SK-N-SH treated with all-trans-retinoic acid at 6 μM for 48 hours (cell line): Measurements from ENCODE around the gene TRABD.

ENCODE experiments used
- ATAC-seq: fragments of 200-7000 bp; cut with Tn5 transposase; 3 replicates; pipeline ENCODE4 v1.9.1; 2020; ENCODE audit warnings: mild to moderate bottlenecking, moderate library complexity
- ARNTL ChIP-seq: fragments of 450-650 bp; formaldehyde crosslinking; IDR thresholded peaks from 2 replicates; pipeline ENCODE4 v1.5.0; 2020; ENCODE audit warnings: low read depth, mild to moderate bottlenecking, moderate library complexity, borderline replicate concordance
- BACH2 ChIP-seq: fragments of 250-450 bp; sonication (Bioruptor Pico); IDR thresholded peaks from 2 replicates; pipeline ENCODE4 v1.9.0; 2021; ENCODE audit warnings: mild to moderate bottlenecking, borderline replicate concordance
- CREB5 ChIP-seq: fragments of 250-450 bp; sonication (Bioruptor Pico); IDR thresholded peaks from 2 replicates; pipeline ENCODE4 v1.5.1; 2020; ENCODE audit warnings: low read depth, mild to moderate bottlenecking, moderate library complexity
- CSRNP3 ChIP-seq: fragments of 250-450 bp; sonication (Bioruptor Pico); IDR thresholded peaks from 2 replicates; pipeline ENCODE4 v1.5.1; 2021; ENCODE audit warnings: mild to moderate bottlenecking, moderate library complexity
- ESRRG ChIP-seq: fragments of 250-450 bp; sonication (Bioruptor Pico); IDR thresholded peaks from 2 replicates; pipeline ENCODE4 v1.6.1; 2021; ENCODE audit warnings: mild to moderate bottlenecking
- GLIS3 ChIP-seq: fragments of 250-450 bp; sonication (Bioruptor Pico); IDR thresholded peaks from 2 replicates; pipeline ENCODE4 v1.5.0; 2020; ENCODE audit warnings: mild to moderate bottlenecking, moderate library complexity
- ISL1 ChIP-seq: fragments of 250-450 bp; sonication (Bioruptor Pico); IDR thresholded peaks from 2 replicates; pipeline ENCODE4 v2.1.2; 2022; ENCODE audit warnings: mild to moderate bottlenecking, moderate library complexity
- OSR1 ChIP-seq: fragments of 250-450 bp; sonication (Bioruptor Pico); IDR thresholded peaks from 2 replicates; pipeline ENCODE4 v1.8.0; 2022; ENCODE audit warnings: moderate library complexity, mild to moderate bottlenecking, inconsistent platforms
- PPARA ChIP-seq: fragments of 250-450 bp; sonication (Bioruptor Pico); IDR thresholded peaks from 2 replicates; pipeline ENCODE4 v1.5.0; 2020; ENCODE audit warnings: mild to moderate bottlenecking, borderline replicate concordance
- SNAI2 ChIP-seq: fragments of 250-450 bp; sonication (Bioruptor Pico); IDR thresholded peaks from 2 replicates; pipeline ENCODE4 v1.5.0; 2020; ENCODE audit warnings: mild to moderate bottlenecking, moderate library complexity
- TCF4 ChIP-seq: fragments of 250-450 bp; sonication (Bioruptor Pico); IDR thresholded peaks from 2 replicates; pipeline ENCODE4 v1.8.0; 2021; ENCODE audit warnings: mild to moderate bottlenecking, moderate library complexity, borderline replicate concordance
- TOX ChIP-seq: fragments of 250-450 bp; sonication (Bioruptor Pico); IDR thresholded peaks from 2 replicates; pipeline ENCODE4 v1.8.0; 2021; ENCODE audit warnings: mild to moderate bottlenecking, moderate library complexity, borderline replicate concordance
- ZC3H10 ChIP-seq: fragments of 250-450 bp; sonication (Bioruptor Pico); IDR thresholded peaks from 2 replicates; pipeline ENCODE4 v1.5.1; 2021; ENCODE audit warnings: mild to moderate bottlenecking, moderate library complexity
- ZNF70 ChIP-seq: fragments of 450-650 bp; formaldehyde crosslinking; IDR thresholded peaks from 2 replicates; pipeline ENCODE4 v1.5.0; 2020; ENCODE audit warnings: mild to moderate bottlenecking, moderate library complexity
- ZNF8 ChIP-seq: fragments of 450-650 bp; formaldehyde crosslinking; IDR thresholded peaks from 2 replicates; pipeline ENCODE4 v1.5.0; 2020; ENCODE audit warnings: mild to moderate bottlenecking, moderate library complexity
- TF ChIP-seq, protein P1 (sequence below): fragments of 250-450 bp; sonication (Bioruptor Pico); IDR thresholded peaks from 2 replicates; pipeline ENCODE4 v1.8.0; 2020; ENCODE audit warnings: mild to moderate bottlenecking, moderate library complexity, borderline replicate concordance
- TF ChIP-seq, protein P2 (sequence below): fragments of 250-450 bp; sonication (Bioruptor Pico); IDR thresholded peaks from 2 replicates; pipeline ENCODE4 v1.5.0; 2020; ENCODE audit warnings: mild to moderate bottlenecking, moderate library complexity

TRABD gene

DNA sequence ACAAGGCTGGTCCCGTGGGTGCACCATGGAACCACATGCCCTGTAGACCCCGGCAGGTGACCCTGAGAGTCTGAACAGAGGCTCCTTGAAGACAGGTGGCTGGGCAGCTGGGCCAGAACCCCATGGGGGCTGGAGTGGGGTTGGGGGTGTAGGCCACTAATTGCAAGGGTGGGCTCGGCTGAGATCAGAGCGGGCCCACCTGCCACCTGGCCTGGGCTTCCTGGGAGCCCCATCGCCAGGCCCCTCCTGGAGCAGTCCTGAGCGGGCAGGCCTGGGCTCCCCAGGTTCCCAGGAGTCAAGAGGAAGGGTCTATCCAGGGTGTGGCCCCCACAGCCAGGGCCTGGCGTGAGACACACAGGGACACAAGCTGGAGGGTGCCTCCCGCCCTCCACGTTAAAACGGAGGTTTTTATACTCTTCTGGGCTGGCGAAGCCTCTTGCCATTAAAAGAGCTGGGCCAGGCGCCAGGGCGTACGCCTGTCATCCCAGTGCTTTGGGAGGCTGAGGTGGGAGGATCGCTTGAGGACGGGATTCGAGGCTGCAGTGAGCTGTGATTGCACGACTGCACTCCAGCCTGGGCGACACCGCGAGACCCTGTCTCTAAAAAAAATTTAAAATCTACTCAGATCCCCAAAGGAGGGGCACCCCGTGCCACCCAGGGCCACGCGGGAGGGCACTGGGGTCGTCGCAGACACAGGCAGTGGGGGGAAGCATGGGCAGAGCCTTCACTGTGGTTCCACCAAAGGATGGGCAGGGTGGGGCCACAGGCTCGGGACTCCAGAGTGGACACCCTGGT is 4.8 kb upstream of the TRABD start:
- no peak for ATAC-seq
- TF ChIP-seq ZC3H10 (CRISPR knock-in tag) (no peak), CSRNP3 (no peak), ZNF8 (CRISPR knock-in tag) (no peak), ARNTL (CRISPR knock-in tag) (no peak), CREB5 (no peak), GLIS3 (no peak), BACH2 (CRISPR knock-in tag) (no peak), TOX (CRISPR knock-in tag) (no peak), OSR1 (CRISPR knock-in tag) (no peak), ZNF70 (CRISPR knock-in tag) (no peak), ISL1 (no peak), ESRRG (CRISPR knock-in tag) (no peak), SNAI2 (no peak), PPARA (CRISPR knock-in tag) (no peak)
- TF ChIP-seq, protein P1, sequence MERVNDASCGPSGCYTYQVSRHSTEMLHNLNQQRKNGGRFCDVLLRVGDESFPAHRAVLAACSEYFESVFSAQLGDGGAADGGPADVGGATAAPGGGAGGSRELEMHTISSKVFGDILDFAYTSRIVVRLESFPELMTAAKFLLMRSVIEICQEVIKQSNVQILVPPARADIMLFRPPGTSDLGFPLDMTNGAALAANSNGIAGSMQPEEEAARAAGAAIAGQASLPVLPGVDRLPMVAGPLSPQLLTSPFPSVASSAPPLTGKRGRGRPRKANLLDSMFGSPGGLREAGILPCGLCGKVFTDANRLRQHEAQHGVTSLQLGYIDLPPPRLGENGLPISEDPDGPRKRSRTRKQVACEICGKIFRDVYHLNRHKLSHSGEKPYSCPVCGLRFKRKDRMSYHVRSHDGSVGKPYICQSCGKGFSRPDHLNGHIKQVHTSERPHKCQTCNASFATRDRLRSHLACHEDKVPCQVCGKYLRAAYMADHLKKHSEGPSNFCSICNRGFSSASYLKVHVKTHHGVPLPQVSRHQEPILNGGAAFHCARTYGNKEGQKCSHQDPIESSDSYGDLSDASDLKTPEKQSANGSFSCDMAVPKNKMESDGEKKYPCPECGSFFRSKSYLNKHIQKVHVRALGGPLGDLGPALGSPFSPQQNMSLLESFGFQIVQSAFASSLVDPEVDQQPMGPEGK (CRISPR knock-in tag) = no peak
- TF ChIP-seq, protein P2, sequence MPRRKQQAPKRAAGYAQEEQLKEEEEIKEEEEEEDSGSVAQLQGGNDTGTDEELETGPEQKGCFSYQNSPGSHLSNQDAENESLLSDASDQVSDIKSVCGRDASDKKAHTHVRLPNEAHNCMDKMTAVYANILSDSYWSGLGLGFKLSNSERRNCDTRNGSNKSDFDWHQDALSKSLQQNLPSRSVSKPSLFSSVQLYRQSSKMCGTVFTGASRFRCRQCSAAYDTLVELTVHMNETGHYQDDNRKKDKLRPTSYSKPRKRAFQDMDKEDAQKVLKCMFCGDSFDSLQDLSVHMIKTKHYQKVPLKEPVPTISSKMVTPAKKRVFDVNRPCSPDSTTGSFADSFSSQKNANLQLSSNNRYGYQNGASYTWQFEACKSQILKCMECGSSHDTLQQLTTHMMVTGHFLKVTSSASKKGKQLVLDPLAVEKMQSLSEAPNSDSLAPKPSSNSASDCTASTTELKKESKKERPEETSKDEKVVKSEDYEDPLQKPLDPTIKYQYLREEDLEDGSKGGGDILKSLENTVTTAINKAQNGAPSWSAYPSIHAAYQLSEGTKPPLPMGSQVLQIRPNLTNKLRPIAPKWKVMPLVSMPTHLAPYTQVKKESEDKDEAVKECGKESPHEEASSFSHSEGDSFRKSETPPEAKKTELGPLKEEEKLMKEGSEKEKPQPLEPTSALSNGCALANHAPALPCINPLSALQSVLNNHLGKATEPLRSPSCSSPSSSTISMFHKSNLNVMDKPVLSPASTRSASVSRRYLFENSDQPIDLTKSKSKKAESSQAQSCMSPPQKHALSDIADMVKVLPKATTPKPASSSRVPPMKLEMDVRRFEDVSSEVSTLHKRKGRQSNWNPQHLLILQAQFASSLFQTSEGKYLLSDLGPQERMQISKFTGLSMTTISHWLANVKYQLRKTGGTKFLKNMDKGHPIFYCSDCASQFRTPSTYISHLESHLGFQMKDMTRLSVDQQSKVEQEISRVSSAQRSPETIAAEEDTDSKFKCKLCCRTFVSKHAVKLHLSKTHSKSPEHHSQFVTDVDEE (CRISPR knock-in tag) = no peak
- TF ChIP-seq, all 23 proteins: peak for 0

DNA sequence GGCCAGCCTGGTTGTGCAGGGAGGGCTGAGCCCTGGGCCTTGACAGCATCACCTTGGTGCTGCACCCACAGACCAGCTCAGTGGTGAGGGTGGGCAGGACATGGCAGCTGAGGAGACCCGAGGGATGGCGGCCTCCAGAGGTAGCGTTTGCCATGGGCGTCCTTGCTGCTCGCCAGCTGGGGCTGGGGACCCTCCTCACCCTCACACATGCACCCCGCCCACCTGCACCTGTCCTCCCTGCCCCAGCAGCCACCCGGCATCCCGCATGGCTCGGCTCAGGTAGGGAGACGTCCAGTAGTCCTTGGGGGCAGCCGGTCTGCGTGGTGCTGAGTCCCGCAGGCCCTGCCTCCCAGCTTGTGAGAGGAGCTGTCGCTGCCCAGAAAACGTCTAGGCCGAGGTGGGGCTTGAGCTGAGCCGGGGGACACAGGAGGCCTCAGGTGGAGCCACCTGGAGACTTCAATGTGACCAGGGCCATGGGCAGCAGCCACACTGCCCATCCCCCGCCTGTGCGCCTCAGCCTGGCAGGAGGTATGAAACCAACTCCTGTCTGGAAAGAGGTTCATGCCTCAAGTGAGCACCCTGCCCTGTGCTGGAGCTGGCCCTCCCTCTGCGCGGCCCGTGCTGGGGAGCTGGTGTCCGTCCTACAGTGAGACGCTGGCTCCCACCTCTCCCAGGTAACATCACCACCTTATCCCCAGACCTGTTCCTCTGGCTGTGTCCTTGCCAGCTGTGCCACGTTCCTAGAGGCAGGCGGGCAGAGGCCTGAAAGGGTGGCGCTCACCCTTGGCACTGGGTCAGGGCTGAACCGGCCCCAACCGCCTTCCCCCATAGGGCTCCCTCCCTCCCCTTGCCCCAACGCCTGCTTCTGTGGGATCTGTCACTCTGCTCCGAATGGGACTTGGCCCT is 3.3 kb upstream of the TRABD start:
- no peak for TF ChIP-seq GLIS3
- TF ChIP-seq CSRNP3 = no peak
- no peak for ATAC-seq

GRCh38 chr22:50183141-50183971 is 2.4 kb upstream of the TRABD start:
- TF ChIP-seq TOX (CRISPR knock-in tag) (no peak), SNAI2 (no peak), CSRNP3 (no peak), TCF4 (CRISPR knock-in tag) (no peak), ZNF70 (CRISPR knock-in tag) (no peak), CREB5 (no peak), ISL1 (no peak)
- TF ChIP-seq, protein P1 (CRISPR knock-in tag) = no peak
- ATAC-seq = no peak
